ENCODE measurements around the gene OR6J1.

OR6J1 gene

DNA sequence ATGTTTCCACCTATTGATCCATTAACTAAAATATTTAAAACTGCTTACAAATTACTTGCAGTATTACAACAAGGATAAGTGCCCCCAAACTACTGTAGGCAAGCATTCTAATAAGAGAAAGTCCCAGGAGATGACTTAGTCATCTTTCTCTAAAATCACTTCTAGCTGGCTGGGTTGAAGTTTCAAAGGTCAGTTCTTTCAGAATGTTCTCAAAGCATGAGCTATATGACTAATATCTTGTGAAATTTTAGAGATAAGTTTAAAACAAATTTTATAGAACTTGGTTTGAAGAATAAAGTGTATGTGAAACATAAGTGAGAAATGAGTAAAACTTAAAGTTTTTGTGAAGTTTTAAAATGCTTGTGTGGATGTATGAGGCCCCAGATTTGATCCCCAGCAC, 24.3 kb upstream of the OR6J1 start:
- no peak for ATAC-seq (ENCODE audit: low read depth)
- no peak overlapping the region for H3K27ac ChIP-seq (ENCODE audit: poor library complexity, severe bottlenecking)
- H3K4me3 ChIP-seq (ENCODE audit: severe bottlenecking): no peak overlapping the region
- TF ChIP-seq, protein P1, sequence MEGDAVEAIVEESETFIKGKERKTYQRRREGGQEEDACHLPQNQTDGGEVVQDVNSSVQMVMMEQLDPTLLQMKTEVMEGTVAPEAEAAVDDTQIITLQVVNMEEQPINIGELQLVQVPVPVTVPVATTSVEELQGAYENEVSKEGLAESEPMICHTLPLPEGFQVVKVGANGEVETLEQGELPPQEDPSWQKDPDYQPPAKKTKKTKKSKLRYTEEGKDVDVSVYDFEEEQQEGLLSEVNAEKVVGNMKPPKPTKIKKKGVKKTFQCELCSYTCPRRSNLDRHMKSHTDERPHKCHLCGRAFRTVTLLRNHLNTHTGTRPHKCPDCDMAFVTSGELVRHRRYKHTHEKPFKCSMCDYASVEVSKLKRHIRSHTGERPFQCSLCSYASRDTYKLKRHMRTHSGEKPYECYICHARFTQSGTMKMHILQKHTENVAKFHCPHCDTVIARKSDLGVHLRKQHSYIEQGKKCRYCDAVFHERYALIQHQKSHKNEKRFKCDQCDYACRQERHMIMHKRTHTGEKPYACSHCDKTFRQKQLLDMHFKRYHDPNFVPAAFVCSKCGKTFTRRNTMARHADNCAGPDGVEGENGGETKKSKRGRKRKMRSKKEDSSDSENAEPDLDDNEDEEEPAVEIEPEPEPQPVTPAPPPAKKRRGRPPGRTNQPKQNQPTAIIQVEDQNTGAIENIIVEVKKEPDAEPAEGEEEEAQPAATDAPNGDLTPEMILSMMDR (IDR thresholded peaks at IDR 0.05; ENCODE audit: poor library complexity, severe bottlenecking): no peak
- H3K4me1 ChIP-seq (ENCODE audit: insufficient read depth, poor library complexity, severe bottlenecking): no peaks in the 10 kb centered on the region
- no peaks in the 10 kb centered on the region for H3K36me3 ChIP-seq (ENCODE audit: low read depth)
- H3K27me3 ChIP-seq (ENCODE audit: insufficient read depth, poor library complexity, severe bottlenecking): no peaks in the 10 kb centered on the region
- no peak for DNase-seq (ENCODE audit: low spot score)
- no peaks in the 10 kb centered on the region for H3K9me3 ChIP-seq (ENCODE audit: severe bottlenecking)

DNA sequence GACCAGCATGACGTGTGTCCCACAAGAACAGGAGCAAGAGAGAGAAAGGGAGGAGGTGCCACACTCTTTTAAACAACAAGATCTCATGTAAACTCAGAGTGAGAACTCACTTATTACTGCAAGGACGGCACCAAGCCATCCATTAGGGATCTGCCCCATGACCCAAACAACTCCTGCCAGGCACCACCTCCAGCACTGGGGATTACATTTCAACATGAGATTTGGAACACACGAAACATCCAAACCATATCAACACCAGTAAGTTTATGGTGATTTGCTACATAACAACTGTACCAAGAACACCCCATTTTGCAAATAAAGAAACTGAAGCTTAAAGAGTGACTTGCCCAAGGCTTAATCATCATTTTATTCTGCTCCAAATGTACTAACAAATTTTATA, 23.7 kb upstream of the OR6J1 start:
- no peaks in the 10 kb centered on the region for H3K9me3 ChIP-seq (ENCODE audit: severe bottlenecking)
- no peaks in the 10 kb centered on the region for H3K36me3 ChIP-seq (ENCODE audit: low read depth)
- DNase-seq (ENCODE audit: low spot score) (no peak), ATAC-seq (ENCODE audit: low read depth) (no peak)
- H3K27me3 ChIP-seq (ENCODE audit: insufficient read depth, poor library complexity, severe bottlenecking): no peaks in the 10 kb centered on the region
- H3K27ac ChIP-seq (ENCODE audit: poor library complexity, severe bottlenecking): no peak overlapping the region
- no peak overlapping the region for H3K4me3 ChIP-seq (ENCODE audit: severe bottlenecking)
- TF ChIP-seq, protein P1 (IDR thresholded peaks at IDR 0.05; ENCODE audit: poor library complexity, severe bottlenecking): no peak
- no peaks in the 10 kb centered on the region for H3K4me1 ChIP-seq (ENCODE audit: insufficient read depth, poor library complexity, severe bottlenecking)

DNA sequence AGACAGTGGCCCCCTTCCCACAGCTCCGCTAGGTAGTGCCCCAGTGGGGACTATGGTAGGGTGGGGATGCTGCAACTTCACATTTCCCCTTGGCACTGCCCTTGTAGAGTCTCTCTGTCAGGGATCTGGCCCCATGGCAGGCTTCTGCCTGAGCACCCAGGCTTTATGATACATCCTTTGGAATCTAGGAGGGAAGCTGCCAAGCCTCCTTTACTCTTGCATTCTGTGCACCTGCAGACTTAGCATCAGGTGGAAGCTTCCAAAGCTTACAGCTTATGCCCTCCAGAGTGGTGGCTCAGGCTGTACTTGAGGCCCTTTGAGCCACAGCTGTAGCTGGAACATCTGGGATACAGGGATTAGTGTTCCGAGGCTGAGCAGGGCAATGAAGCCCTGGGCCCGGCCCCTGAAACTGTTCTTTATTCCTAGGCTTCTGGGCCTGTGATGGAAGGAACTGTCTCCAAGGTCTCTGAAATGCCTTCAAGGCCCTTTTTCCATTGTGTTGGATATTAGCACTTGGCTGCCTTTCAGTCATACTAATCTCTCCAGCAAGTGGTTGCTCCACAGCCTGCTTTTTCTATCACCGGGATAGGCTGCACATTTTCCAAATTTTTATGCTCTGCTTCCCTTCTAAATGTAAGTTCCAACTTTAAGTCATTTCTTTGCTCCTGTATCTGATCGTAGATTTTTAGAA, 22.2 kb upstream of the OR6J1 start:
- Histone ChIP-seq H3K9me3 (ENCODE audit: severe bottlenecking) (no peaks in the 10 kb centered on the region), H3K4me1 (ENCODE audit: insufficient read depth, poor library complexity, severe bottlenecking) (no peaks in the 10 kb centered on the region), H3K4me3 (ENCODE audit: severe bottlenecking) (no peak overlapping the region), H3K27me3 (ENCODE audit: insufficient read depth, poor library complexity, severe bottlenecking) (no peaks in the 10 kb centered on the region), H3K36me3 (ENCODE audit: low read depth) (no peaks in the 10 kb centered on the region), H3K27ac (ENCODE audit: poor library complexity, severe bottlenecking) (no peak overlapping the region)
- DNase-seq (ENCODE audit: low spot score) (no peak), ATAC-seq (ENCODE audit: low read depth) (no peak)
- TF ChIP-seq, protein P1 (IDR thresholded peaks at IDR 0.05; ENCODE audit: poor library complexity, severe bottlenecking): no peak

DNA sequence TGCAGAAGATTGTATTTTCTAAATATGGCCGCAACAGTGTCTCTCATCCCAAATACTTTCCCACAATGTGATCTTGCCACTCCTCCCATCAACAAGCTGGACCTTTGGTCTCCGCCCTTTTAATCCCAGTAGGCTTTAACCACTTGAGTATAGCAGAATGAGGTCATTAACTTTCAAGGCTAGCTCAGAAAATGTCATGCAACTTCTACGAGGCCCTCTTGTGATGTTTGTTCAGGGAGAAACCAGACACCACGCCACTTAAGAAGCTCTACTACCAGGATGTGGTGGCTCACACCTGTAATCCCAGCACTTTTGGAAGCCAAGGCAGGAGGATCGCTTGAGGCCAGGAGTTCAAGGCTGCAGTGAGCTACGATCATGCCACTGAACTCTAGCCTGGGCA, 20.1 kb upstream of the OR6J1 start:
- ATAC-seq (ENCODE audit: low read depth): no peak; the same call in 2 of the 3 replicates
- TF ChIP-seq, protein P1 (IDR thresholded peaks at IDR 0.05; ENCODE audit: poor library complexity, severe bottlenecking): no peak
- H3K27me3 ChIP-seq (ENCODE audit: insufficient read depth, poor library complexity, severe bottlenecking): no peaks in the 10 kb centered on the region
- no peaks in the 10 kb centered on the region for H3K36me3 ChIP-seq (ENCODE audit: low read depth)
- DNase-seq (ENCODE audit: low spot score): no peak
- H3K27ac ChIP-seq (ENCODE audit: poor library complexity, severe bottlenecking): no peak overlapping the region
- no peaks in the 10 kb centered on the region for H3K4me1 ChIP-seq (ENCODE audit: insufficient read depth, poor library complexity, severe bottlenecking)
- H3K4me3 ChIP-seq (ENCODE audit: severe bottlenecking): no peak overlapping the region
- H3K9me3 ChIP-seq (ENCODE audit: severe bottlenecking): no peaks in the 10 kb centered on the region

DNA sequence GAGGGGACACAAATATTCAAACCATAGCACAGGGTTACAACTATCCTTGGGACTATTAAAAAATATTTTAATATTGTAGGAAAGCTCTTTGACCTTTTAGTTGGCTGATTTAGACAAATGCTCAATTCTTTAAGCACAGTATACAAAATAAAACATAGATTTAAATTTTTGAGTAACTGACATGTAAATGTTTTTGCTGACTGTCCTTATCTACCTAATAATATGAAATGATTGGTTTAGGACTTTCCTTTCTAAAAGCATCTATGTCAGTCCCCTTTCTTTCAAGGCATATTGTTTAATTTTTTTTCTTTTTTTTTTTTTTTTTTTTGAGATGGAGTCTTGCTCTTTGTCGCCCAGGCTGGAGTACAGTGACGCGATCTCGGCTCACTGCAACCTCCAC, 16.5 kb upstream of the OR6J1 start:
- H3K27me3 ChIP-seq (ENCODE audit: insufficient read depth, poor library complexity, severe bottlenecking): no peaks in the 10 kb centered on the region
- ATAC-seq (ENCODE audit: low read depth): no peak
- no peak for DNase-seq (ENCODE audit: low spot score)
- H3K4me1 ChIP-seq (ENCODE audit: insufficient read depth, poor library complexity, severe bottlenecking): no peaks in the 10 kb centered on the region
- no peak overlapping the region for H3K4me3 ChIP-seq (ENCODE audit: severe bottlenecking)
- H3K9me3 ChIP-seq (ENCODE audit: severe bottlenecking): no peaks in the 10 kb centered on the region
- H3K27ac ChIP-seq (ENCODE audit: poor library complexity, severe bottlenecking): no peak overlapping the region
- H3K36me3 ChIP-seq (ENCODE audit: low read depth): no peaks in the 10 kb centered on the region
- TF ChIP-seq, protein P1 (IDR thresholded peaks at IDR 0.05; ENCODE audit: poor library complexity, severe bottlenecking): no peak
